OCI-M2 (cell line): ENCODE results near the gene CCDC24.

ENCODE experiments used
- DNase-seq: peaks from one replicate; lab custom pipeline; 2025; ENCODE audit not compliant: unreplicated experiment; lab: John Stamatoyannopoulos, UW

The CCDC24 gene

DNA sequence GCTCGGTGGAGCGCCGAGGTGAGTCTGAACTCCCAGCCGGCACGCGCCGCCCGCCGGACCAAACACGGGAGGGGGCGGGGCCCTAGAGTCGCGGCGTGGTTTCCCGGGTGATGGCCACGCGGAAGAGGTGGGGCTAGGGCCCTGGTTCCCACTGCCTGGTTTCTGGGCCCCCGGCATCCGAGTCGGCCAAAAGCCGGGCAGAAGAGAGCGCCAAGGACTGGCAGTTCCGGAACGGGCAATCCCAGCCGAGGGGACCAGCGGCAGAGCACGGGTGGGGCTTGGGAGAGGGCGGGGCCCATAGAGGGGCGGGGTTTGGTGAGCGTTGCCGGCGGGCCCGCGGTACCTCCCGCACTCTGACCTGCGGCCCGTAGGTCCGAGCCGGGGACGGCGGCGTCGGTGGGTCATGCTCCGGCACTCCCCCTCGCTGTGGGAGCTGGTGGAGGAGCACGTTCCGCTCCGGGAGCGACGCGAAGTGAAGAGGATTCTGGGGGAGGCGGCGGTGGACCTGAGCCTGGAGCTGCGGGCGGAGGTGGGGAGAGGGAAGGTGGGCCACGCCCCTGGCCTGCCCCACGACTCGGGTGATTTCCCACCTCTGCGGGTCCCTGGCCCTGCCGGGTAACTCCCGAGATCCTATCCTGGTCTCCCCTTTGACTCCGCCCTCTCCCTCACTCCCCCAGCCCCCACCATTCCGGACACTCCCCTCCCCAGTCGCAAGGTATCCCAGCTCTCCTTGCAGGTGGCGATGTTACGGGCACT lies at the start of gene CCDC24:
CCDC24 (plus strand) TSS at position 124 of the 756 bp plus-strand sequence; CDS start at position 404, 280 bp downstream.
- DNase-seq, result no peak

DNA sequence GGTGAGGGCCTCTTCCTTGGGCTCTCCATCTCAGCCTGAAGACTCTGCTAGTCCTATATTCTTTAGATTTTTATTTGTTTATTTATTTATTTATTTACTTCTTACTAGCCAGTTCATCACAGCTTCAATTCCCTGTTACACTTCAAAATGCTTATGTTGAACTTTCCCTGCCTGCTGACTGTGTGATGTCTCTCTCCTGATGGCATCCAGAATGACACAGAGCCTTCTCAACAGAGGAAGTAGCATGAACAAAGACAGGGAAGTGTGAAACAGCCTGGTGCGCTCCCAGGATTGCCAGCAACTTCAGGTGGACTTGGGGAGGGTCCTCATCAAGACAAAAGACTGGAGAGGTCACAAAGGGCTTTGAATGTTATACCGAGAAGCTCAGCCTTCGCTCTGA lies 49.0 kb upstream of the CCDC24 start:
- no peak for DNase-seq

DNA sequence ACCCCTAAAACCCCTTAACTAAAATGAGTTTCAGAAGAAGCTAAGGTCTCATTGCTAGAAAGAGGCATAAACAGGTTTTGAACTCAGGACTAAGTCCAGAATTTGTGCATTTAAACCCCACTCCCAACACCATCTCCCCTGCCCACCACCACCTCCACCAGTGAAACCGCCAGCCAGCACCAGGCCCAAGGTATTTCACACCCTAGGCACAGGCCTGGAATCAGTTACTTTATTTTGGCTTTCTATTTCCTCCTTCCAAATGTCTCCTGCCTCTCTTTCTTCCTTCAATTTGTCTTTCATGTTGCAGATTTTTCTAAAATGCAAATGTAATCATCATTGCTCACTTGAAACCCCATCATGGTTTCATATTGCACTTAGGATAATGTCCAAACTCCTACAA lies 46.5 kb upstream of the CCDC24 start:
- DNase-seq, result no peak

DNA sequence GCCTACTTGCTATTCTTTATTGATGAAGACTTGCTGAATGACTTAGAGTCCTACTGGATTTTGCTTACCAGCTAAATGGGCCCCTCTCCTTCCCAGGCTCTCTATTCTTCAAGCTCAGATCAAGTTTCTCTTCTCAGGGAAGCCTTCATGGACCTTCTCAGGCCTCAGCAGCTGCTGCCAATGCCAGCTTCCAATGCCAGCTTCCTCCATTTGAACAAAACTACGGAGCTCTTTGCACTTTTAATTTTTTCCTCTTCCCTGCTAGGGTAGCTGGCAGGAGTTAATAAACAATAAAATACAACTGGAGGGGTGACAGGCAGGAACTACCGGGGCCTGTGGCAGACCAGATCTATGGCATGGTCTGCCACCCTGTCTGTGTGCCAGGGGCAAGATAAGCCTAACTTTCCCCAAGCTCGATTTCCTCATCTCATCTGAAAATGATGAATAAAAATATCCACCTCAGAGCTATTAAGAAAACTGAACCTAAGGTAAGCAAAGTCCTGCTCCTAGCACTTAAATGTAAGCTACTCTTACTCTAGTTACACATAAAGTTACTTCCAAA lies 45.6 kb upstream of the CCDC24 start:
- DNase-seq, result no peak

DNA sequence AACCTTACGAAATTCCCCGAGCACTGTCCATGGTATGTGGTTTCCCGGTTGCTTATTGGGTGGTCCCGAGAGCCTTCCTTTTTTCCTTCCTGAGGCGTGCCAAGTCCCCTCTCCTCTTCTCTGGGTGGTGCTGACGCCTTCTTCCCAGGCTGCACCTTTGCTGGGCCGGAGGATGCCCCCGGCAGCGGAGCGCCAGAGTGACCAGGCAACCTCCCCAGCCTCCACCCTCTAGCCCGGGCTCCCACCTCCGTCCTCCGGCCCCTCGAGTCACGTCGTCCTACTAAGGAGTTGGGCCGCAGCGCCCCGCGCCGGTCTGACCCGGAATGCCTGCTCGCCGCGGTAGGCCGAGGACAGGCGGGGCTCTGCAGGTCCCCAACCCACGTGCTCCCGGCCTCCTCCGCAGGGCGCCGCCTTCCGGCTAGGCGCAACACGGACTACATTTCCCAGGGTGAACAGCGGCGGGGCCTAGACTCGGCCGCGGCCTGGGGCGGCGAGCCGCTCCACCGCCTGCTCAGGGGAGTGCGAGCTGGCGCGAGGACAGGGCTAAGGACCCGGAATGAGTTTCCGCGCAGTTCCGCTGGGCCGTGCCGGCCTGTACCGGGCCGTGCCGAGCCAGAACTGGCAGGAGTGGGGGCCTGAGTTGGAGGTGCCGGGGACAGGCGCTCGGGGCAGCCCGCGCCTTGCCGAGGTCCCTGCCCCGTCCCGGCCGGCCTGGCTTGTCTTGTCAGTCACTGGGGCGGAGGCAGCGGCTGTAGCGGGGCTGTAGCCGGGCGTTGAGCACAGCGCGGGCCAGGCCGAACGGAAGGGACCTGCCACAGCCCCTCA lies 45.0 kb upstream of the CCDC24 start, which contains the start of gene IPO13:
IPO13 (plus strand) TSS at position 715 of the 825 bp plus-strand sequence. CDS start 651 bp downstream, outside the sequence.
- peak; percentile 86 for DNase-seq

DNA sequence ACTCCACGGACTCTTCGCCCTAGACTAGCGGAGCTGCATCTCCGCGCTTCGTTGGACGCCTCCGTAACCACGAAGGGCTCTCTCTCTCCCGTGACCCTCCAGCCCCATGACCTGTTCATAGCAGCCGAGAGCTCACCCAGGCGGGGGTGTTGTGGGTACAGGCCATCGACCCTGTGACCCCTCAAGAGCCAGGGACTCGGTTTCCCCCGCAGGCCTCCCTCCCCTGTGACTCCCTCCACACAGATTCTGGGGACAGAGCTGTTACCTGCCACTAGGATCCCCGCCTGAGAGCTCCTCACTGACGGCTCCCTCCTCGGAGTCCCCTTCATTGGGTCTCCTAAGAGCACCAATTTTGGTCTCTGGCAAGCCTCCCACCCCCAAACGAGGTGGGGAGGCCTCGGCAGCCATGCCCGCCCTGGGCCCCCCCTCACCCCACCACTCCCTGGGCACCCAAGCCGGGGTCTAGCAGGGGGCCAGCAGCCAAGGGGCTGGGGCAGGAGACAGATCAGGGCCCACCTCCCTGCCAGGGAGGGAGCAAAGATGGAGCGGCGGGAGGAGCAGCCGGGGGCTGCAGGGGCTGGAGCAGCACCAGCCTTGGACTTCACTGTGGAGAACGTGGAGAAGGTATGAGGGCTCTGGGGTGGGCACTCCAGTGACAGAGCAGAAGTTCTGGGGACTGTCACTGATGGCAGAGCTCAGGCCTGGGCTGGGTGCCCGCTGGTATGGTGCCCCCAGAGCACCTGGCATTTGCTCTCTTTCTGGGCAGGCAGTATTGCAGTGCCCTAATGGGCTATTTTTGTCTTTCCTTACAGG lies 44.1 kb upstream of the CCDC24 start:
- DNase-seq, result no peak

DNA sequence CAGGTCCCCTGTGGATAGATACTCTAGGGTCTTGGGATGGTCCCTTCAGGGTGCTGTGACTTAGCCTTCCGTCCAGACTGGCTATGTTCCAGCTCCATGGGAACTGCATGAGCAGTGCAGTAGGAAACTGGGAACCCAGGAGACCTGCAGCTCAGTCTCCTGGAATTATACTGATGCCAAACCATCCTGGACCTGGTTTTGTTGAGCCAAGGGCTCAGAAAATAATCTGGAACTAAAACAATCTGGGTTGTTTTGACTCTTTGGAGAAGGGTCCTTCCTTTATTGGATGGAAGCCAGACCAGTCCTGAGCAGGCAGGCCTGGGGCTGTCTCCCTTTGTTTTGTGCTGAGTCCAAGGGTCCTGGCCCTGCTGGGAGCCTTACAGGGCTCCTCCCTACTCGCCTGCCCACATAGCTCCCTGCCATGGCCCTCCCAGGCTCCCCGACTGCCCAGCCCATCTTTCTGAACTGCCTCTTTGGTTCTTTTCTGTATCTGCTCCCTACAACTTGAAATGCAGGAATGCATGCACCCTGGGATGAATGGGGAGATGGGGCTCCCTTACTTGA lies 43.4 kb upstream of the CCDC24 start:
- no peak for DNase-seq

DNA sequence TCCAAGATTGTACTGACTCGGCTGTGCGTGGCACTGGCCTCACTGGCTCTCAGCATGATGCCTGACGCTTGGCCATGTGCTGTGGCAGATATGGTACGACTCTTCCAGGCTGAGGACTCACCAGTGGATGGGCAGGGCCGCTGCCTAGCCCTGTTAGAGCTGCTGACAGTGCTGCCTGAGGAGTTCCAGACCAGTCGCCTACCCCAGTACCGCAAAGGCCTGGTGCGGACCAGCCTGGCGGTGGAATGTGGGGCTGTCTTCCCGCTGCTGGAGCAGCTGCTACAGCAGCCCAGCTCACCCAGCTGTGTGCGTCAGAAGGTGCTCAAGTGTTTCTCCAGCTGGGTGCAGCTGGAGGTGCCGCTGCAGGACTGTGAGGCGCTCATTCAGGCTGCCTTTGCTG lies 41.7 kb upstream of the CCDC24 start:
- no peak for DNase-seq

DNA sequence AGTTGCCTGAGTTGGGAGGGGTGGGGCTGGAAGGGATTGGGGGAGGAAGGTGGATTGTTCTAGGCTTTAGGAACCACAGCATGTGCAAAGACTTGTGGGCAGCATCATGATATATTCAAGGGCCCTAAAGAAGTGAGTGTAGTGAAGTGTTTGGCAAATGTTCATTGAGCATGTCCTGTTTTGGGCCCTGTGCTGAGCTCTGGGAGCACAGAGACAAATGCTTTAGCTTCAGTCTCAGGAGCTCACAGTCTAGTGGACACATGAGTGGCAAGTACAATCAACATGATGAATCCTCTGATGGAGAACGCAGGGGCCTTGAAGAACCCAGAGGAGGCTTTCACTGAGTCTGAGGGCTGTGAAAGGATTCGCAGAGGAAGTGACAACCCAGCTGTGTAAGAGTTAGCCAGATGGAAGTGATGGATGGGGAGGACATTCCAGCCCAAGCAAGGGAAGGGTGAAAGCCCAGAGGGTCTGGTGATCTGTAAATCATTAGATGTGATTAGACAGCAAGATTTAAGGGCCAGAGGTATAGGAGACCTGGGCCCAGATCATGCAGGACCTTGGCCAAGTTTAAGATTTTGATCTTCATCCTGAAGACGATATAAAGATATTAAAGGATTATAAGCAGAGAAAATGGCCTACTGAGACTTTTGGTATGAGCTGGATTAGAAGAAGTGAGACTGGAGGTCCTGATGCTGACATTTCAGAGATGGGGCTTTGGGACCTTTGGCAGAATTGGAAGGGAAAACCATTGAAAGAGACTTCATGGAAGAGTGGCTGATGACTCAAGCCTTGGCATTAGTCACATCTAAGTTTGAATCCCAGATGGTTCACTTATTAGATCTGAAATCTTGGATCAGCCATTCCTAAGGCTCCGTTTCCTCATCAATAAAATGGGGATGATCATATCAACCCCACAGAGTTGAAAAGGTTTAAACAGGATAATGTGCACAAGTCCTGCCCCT lies 40.1 kb upstream of the CCDC24 start:
- DNase-seq, result no peak

DNA sequence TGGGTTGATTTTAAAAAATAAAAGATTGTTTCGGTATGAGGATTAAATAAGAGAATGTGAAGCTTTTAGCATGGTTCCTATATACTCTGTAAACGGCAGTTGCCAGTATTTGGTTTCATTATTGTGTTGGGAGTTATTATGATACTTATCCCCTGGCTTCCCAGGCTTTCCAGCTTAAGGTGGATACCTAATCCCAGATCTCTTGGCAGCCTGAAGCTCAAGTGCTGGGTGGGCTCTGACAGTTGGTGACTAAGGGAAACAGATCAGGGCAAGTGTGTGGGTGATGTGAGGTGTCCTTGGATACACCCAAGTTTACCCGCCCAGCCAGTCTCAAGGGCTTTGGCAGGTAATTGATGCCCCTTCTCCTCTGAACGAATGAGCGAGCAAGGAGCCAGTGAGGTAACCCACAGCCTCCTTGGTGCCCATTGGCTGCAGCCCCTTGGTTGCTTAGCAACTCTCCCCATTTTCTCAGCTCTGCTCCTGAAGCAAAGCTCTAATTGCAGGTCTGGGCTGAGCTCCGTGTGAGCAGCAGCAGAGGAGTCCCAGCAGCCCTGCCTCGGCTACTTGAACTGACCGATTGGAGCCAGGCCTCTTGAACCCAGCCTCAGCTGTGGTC lies 38.6 kb upstream of the CCDC24 start:
- DNase-seq, result no peak

DNA sequence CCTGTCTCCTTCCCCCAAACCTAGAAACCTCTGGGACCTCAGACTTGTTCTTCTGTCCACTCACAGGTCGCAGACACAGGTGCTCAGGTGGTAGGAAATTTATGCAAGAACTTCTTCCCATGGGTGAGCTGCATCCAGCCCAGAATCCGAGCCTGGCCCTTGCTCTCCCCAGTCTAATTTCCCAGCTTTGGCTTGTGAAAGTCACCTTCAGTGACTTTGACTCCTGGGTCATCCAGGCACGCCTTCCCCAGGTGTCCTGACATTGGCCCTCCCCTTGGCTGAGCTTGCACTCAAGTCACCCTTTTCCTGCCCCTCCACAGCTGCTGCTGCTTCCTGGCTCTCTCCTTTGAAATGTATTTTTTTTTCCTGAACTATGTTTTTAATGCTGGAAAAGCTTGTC lies 38.0 kb upstream of the CCDC24 start:
- DNase-seq, result no peak

DNA sequence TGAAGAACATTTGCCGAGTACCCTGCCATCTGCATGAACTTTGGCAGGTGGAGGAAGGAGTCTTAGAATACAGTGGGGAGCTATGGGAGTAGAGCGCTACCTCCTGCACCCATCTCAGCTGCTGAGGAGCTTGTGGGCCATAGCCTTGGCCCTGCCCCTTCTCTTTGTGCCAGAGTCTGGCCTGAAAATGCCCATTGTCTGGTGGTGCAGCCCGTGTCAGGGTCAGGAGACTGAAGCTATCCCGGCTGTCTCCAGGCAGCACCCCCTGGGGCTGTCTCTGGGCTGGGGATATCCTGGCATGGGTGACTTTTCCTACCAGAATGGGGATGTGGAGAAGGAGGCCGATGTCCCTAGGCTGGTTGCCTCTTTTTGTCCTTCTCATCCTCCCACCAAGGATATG lies 37.4 kb upstream of the CCDC24 start:
- no peak for DNase-seq

DNA sequence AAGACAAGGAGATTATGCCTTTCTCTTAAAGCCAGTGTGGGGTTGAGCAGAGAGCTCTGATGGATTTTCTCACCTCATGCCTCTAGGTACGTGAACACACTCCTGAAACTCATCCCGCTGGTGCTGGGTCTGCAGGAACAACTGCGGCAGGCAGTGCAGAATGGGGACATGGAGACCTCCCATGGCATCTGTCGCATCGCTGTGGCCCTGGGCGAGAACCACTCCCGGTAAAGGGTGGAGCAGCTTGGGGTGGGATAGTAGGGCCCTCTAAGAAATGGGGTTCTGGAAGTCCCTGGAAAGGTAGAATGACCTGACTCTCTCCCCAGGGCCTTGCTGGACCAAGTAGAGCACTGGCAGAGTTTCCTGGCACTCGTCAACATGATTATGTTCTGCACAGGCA lies 35.2 kb upstream of the CCDC24 start:
- DNase-seq, result no peak

DNA sequence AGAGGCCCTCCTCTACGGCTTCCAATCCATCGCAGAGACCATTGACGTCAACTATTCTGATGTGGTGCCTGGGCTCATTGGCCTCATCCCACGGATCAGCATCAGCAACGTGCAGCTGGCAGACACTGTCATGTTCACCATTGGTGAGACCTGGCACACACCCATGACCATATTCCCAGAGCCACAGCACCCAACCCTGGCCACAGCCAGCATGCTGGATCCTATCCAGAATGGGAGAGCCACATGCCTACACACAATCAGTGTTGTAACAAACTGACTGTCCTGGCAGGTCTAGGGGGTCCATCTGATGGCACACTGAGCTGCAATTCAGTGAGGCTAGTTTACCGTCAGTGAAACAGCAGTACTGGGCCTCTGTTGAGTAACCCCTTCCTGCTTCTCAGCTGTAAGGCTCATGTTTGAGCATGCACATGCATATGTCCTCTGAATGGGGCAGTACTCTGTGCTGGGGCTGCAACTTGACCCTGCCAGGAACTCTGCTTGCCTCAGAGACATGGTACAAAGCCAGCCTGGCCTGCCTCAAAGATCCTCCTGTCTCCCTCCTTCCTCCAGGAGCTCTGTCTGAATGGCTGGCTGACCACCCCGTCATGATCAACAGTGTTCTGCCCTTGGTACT lies 33.9 kb upstream of the CCDC24 start:
- no peak for DNase-seq

DNA sequence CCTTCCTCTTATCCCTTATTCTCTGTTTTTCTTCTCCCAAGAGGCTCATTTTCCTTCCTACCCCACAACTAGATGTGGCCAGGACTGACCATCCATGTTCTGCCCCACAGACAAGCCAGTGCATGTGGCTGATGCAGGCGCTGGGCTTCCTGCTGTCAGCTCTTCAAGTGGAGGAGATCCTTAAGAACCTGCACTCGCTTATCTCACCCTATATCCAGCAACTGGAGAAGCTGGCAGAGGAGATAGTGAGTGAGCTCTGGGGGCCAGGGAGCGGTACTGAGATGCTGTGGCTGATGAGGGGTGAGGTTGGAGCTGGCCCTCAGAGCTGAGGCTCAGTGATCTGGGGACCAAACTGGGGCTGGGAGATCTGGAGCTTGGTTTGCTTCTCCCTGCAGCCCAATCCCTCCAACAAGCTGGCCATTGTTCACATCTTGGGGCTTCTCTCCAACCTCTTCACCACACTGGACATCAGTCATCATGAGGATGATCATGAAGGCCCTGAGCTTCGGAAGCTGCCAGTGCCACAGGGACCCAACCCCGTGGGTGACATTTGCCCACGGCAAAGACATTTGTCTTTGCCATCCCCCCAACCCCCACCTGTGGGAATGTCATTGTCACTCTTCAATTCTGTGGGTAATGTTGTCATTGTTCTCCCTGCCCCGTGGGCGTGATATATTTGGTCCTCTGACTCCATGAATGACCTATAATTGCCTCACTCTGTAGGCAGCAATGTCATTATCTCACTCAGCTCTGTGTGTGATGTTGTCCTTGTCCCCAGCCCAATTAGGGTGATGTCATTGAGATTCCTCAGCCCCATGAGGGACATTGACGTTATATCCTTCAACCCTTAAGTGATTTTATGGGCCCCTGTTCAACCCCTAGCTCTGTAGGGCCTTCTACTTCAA lies 32.8 kb upstream of the CCDC24 start:
- no peak for DNase-seq

DNA sequence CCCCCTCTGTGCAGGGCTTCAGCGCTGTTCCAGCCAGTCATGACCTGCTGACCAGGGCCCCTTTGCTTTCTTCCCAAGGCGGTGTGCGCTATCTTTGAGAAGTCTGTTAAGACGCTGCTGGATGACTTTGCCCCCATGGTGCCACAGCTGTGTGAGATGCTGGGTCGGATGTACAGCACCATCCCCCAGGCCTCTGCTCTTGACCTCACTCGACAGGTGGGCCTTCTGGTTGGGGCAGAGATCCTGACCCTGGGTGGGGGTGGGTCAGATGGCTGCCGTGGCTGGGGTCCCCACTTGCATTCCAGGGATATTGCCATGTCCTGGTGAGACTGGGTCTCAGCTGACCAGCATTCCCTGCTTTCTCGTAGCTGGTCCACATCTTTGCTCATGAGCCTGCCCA lies 30.6 kb upstream of the CCDC24 start:
- no peak for DNase-seq

DNA sequence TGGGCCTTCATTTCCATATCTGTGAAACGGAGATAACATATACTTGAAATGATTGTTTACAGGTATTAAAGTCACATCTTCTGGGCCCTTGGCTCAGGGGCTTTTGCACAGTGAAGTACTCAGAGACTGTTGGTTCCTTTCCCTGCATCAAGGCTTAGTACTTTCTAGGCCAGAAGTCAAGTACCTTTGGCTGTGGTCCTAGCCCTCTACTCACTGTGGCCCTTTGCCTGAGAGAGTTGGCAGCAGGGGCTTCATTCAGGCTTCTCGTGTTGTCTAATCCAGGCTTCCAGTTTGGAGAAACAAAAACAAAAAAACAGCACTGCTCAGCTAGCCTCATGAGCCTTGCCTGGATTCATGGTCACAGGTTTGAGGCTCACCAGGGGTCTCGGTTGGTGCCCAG lies 29.7 kb upstream of the CCDC24 start:
- no peak for DNase-seq

DNA sequence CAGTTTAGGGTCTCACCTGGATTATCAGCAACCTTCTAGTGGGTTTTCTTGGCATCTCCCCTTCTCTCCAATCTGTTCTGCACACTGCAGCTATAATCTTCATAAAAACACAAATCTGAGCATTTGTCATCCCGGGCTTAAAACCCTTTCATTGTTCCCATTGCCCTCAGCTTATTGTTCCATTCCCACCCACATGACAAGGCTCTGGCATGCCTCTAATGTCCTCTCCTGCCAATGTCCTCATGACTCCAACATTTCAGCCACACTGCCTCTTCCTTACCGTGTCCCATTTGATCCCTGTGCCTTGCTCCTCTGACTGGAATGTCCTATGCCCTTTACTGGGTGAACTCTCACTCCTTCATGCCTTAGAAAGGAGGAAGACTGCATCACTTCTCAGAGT lies 29.1 kb upstream of the CCDC24 start:
- DNase-seq, result no peak
